ENCODE results near the gene SLC13A5. TPM values are rescaled to one million over a fixed set of nuclear protein-coding genes. Genes with fewer than 3 reads are reported as not detected.

The SLC13A5 gene
- total RNA-seq, 1 donor from 2014 or later: not detected

DNA sequence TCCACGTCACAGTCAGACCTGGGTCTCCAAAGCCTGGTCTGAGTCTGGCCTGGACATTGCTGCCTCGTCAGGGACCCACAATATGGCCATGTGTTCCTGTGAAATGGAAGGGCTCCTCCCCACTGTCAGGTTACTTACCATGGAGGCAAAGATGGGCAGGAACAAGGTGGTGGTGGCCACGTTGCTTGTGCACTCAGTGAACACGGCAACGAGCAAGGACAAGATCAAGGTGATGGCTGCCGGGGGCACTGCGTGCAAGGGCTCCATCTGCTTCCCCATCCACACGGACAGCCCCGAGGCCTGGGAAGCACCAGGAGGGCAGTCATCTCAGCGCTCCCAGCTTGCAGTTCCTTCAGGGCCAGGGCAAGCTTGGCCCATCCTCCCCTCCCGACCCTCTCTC, 22.5 kb downstream of the SLC13A5 start:
- DNase-seq (ENCODE audit: low spot score): no peak
- Mint-ChIP-seq H3K36me3 (ENCODE audit: low read depth) (no peaks in the 10 kb centered on the region), H3K9me3 (no peaks in the 10 kb centered on the region), H3K4me3 (ENCODE audit: low read depth) (no peak overlapping the region), H3K4me1 (ENCODE audit: low read depth) (no peaks in the 10 kb centered on the region), H3K27ac (no peak overlapping the region), H3K27me3 (ENCODE audit: low read depth) (peaks cover 16% of the 10 kb centered on the region)
- intact Hi-C loops (cut with micrococcal nuclease): no loop called here

DNA sequence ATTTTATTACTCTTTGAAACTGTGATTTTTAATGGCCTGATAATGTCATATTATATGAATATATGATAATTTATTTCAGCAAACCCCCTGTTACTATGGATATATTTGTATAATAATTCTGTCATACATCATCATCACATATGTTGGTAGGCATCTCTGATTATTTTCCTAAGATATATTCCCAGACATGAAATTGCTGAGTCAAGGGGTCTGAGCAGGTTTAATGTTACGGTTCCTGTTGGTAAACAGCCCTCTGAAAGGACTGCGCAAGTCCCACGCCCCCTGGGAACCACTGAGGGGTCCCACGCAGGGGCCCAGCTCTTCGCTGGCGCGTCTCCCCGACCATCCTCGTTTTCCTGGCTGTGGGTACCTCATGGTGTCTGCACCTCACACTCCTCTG, 24.2 kb downstream of the SLC13A5 start:
- H3K4me3 Mint-ChIP-seq (ENCODE audit: low read depth): no peak overlapping the region
- no peaks in the 10 kb centered on the region for H3K9me3 Mint-ChIP-seq
- no peak for DNase-seq (ENCODE audit: low spot score)
- H3K27ac Mint-ChIP-seq: no peak overlapping the region
- peaks cover 8% of the 10 kb centered on the region for H3K27me3 Mint-ChIP-seq (ENCODE audit: low read depth)
- H3K36me3 Mint-ChIP-seq (ENCODE audit: low read depth): no peaks in the 10 kb centered on the region
- H3K4me1 Mint-ChIP-seq (ENCODE audit: low read depth): no peaks in the 10 kb centered on the region
- intact Hi-C loops (cut with micrococcal nuclease): no loop called here

- Mint-ChIP-seq H3K4me3 (ENCODE audit: low read depth) (no peak overlapping the region), H3K4me1 (ENCODE audit: low read depth) (no peaks in the 10 kb centered on the region), H3K27ac (no peak overlapping the region), H3K27me3 (ENCODE audit: low read depth) (peaks cover 17% of the 10 kb centered on the region), H3K9me3 (no peaks in the 10 kb centered on the region), H3K36me3 (ENCODE audit: low read depth) (no peaks in the 10 kb centered on the region)
- DNase-seq (ENCODE audit: low spot score): no peak
- intact Hi-C loops (cut with micrococcal nuclease): no loop called here
These were observed 27.1 kb downstream of the SLC13A5 start for GRCh38 chr17:6686026-6686425.

DNA sequence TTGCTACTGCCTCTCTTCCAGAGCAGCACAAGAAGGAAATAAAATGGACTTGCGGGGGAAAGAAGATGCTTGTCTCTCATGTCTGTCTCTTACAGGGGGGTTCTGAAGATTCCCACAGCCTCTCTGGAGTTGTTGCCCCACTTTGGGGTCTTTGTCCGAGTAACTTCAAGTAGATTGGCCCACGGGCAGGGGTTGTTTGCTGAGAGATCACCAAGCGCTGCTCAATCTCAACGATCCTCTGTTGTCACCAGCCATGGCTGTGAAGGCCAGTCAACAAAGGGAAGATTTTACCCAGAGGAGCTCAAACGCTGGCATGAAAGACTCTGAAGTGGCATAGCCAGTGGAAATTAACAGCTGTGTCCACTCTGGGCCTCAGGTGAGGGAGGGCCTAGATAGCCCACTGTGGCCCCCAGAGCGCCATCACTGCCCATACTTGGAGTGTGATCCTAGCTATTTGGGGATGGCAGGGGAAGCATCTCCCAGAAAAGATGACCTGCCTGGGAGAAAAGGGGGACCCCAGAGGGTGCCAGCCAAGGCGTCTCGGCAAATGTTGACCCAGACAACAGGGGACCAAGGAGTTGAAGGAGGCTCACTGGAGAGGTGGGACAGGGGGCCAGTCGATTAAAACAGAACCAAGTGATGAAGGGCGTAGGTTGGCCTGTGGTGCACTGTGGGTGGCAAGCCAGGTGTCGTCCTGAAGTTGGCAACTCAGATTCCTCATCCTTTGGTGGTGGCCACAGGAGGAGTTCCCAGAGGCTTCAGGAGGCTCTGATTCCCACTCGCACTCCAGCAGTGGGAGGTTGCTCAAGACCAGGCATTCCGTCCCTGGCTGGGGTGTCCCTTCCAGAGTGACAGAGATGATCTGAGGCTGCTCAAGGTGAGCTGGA, 28.0 kb downstream of the SLC13A5 start:
- no peaks in the 10 kb centered on the region for H3K4me1 Mint-ChIP-seq (ENCODE audit: low read depth)
- H3K4me3 Mint-ChIP-seq (ENCODE audit: low read depth): no peak overlapping the region
- H3K36me3 Mint-ChIP-seq (ENCODE audit: low read depth): no peaks in the 10 kb centered on the region
- no peaks in the 10 kb centered on the region for H3K9me3 Mint-ChIP-seq
- intact Hi-C loops (cut with micrococcal nuclease): no loop called here
- H3K27ac Mint-ChIP-seq: no peak overlapping the region
- H3K27me3 Mint-ChIP-seq (ENCODE audit: low read depth): peaks cover 19% of the 10 kb centered on the region
- no peak for DNase-seq (ENCODE audit: low spot score)

DNA sequence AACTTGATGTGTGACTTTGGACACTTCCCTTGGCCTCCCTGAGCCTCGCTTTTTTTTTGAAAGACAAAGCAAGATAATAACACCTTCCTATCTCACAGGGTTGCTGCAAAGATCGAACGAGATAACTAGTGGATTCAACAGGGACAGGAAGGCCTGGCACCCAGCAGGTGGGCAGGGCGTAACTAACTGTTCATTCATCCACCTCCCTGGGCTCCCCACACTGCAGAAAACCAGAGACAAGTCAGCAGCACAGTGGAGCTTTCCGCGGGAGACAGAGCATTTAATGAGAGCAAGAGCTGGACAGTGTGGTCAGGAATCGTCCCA, 28.7 kb downstream of the SLC13A5 start:
- H3K27ac Mint-ChIP-seq: no peak overlapping the region
- no peaks in the 10 kb centered on the region for H3K36me3 Mint-ChIP-seq (ENCODE audit: low read depth)
- H3K4me3 Mint-ChIP-seq (ENCODE audit: low read depth): no peak overlapping the region
- no peaks in the 10 kb centered on the region for H3K4me1 Mint-ChIP-seq (ENCODE audit: low read depth)
- intact Hi-C loops (cut with micrococcal nuclease): no loop called here
- DNase-seq (ENCODE audit: low spot score): no peak
- peaks cover 19% of the 10 kb centered on the region for H3K27me3 Mint-ChIP-seq (ENCODE audit: low read depth)
- H3K9me3 Mint-ChIP-seq: no peaks in the 10 kb centered on the region

DNA sequence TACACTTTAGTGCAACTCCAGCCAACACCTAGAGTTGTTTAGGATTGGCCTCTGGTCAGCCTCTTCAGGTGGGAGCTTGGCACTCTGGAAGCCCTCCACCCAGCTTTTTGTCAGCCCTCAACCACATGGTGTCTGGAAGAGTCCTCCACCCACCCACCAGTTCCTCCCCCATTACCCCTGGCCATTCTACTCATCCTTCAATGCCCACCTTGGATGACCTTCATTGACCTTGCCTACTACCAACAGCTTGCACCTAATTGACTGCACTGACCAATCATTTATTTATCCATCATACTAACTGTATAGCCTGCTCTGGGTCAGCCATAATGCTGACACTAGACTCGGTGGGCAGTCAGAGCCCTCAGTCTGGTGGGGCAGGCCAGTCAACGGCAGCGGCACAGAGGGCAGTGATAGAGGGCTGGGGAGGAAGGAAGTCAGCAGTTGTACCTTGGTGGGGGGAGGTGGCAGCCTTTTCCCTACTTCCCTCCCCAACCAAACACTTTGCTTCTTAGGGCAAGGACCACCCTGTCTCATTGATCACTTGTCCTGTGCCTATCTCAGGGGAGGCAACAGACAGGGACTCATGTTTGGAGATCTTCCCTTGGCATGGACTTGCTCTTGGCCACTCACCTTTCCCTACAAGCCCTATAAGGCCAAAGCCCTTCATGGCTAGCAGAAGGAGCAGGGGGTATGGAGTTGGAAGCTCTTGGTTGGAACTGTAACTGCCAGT, 29.3 kb downstream of the SLC13A5 start:
- DNase-seq (ENCODE audit: low spot score): no peak
- Mint-ChIP-seq H3K4me1 (ENCODE audit: low read depth) (no peaks in the 10 kb centered on the region), H3K9me3 (no peaks in the 10 kb centered on the region), H3K4me3 (ENCODE audit: low read depth) (no peak overlapping the region), H3K36me3 (ENCODE audit: low read depth) (no peaks in the 10 kb centered on the region), H3K27ac (no peak overlapping the region), H3K27me3 (ENCODE audit: low read depth) (peaks cover 20% of the 10 kb centered on the region)
- intact Hi-C loops (cut with micrococcal nuclease): no loop called here

DNA sequence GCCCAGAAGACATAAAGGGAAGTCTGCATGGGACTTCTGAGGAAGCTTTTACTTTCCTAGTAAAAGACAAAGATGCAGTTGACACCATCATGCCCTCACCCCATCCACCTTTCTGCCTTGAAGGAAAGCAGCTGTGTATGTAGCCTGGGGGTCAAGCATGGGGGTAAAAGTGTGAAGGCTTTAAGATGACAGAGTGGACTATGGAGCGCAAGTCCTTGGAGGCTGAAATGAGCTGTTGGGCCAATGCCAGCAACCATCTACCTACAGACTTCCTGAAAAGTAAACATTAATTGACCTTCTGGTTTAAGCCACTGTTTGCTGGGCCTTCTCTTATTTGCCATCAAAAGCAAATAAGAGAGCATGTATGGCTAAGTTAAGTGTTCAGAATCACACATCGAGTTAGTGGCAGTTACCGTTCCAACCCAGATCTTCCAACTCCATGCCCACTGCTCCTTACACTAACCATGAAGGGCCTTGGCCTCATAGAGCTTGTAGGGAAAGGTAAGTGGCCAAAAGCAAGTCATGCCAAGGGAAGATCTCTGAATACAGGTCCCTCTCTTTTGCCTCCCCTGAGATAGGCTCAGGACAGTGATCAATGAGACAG, 30.0 kb downstream of the SLC13A5 start:
- intact Hi-C loops (cut with micrococcal nuclease): no loop called here
- Mint-ChIP-seq H3K4me1 (ENCODE audit: low read depth) (no peaks in the 10 kb centered on the region), H3K9me3 (no peaks in the 10 kb centered on the region), H3K27me3 (ENCODE audit: low read depth) (peaks cover 27% of the 10 kb centered on the region), H3K36me3 (ENCODE audit: low read depth) (no peaks in the 10 kb centered on the region), H3K27ac (no peak overlapping the region), H3K4me3 (ENCODE audit: low read depth) (no peak overlapping the region)
- no peak for DNase-seq (ENCODE audit: low spot score)

DNA sequence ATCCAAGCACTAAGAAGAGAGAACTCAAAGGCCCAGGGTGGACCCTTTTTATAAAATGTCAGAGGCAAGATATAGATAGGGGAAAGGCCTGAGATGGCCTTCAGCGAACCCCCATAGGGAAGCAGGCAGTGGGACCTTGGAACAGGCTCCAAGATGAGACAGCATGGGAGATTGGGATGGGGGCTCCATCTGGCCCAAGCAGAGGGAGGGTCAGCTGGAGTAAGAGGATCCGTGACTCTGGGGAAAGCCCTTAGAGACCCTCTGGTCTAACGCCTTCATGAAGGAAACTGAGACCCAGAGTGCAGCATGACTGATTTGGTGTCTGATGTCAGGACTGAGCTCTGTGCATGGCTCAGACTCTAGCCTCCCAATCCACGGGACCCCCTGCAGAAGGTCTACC, 30.8 kb downstream of the SLC13A5 start:
- H3K36me3 Mint-ChIP-seq (ENCODE audit: low read depth): no peaks in the 10 kb centered on the region
- no peak for DNase-seq (ENCODE audit: low spot score)
- peaks cover 29% of the 10 kb centered on the region for H3K27me3 Mint-ChIP-seq (ENCODE audit: low read depth)
- H3K4me3 Mint-ChIP-seq (ENCODE audit: low read depth): no peak overlapping the region
- H3K27ac Mint-ChIP-seq: no peak overlapping the region
- intact Hi-C loops (cut with micrococcal nuclease): no loop called here
- H3K9me3 Mint-ChIP-seq: no peaks in the 10 kb centered on the region
- peaks cover under 1% of the 10 kb centered on the region for H3K4me1 Mint-ChIP-seq (ENCODE audit: low read depth)

DNA sequence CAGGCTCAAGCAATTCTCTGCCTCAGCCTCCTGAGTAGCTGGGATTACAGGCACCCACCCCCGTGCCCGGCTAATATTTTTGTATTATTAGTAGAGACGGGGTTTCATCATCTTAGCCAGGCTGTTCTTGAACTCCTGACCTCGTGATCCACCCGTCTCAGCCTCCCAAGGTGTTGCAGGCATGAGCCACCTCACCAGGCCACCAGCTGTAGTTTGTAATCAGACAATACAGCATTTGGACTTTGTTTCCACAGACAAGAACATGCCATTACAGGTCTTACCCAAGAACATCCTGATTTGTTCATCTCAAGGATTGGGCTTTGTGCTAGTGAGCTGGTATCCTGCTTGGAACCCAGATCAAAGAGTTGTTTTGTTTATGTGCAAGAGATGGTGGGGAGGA, 31.5 kb downstream of the SLC13A5 start:
- H3K4me3 Mint-ChIP-seq (ENCODE audit: low read depth): no peak overlapping the region
- H3K36me3 Mint-ChIP-seq (ENCODE audit: low read depth): no peaks in the 10 kb centered on the region
- DNase-seq (ENCODE audit: low spot score): no peak
- intact Hi-C loops (cut with micrococcal nuclease): no loop called here
- H3K27me3 Mint-ChIP-seq (ENCODE audit: low read depth): peaks cover 29% of the 10 kb centered on the region
- H3K9me3 Mint-ChIP-seq: no peaks in the 10 kb centered on the region
- peaks cover 3% of the 10 kb centered on the region for H3K4me1 Mint-ChIP-seq (ENCODE audit: low read depth)
- no peak overlapping the region for H3K27ac Mint-ChIP-seq

GRCh38 chr17:6681176-6681575, 32.0 kb downstream of the SLC13A5 start:
- DNase-seq (ENCODE audit: low spot score): no peak
- no peak overlapping the region for H3K27ac Mint-ChIP-seq
- H3K4me3 Mint-ChIP-seq (ENCODE audit: low read depth): no peak overlapping the region
- peaks cover 29% of the 10 kb centered on the region for H3K27me3 Mint-ChIP-seq (ENCODE audit: low read depth)
- H3K36me3 Mint-ChIP-seq (ENCODE audit: low read depth): no peaks in the 10 kb centered on the region
- H3K9me3 Mint-ChIP-seq: no peaks in the 10 kb centered on the region
- intact Hi-C loops (cut with micrococcal nuclease): no loop called here
- H3K4me1 Mint-ChIP-seq (ENCODE audit: low read depth): peaks cover 3% of the 10 kb centered on the region

DNA sequence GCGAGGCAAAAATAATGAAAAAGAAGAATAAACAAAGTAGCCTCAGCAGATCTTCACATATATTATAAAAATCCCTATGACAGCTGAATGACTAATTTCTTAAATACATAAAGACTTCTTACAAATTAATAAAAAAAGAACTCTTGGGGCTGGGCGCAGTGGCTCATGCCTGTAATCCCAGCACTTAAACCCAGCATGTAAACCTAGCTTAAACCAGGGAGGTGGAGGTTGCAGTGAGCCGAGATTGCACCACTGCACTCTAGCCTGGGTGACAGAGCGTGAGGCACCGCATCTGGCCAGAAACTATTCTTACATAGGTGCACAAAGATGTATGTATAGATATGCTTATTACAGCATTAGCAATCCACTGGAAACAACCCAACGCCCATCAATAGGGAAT, 33.9 kb downstream of the SLC13A5 start:
- H3K4me1 Mint-ChIP-seq (ENCODE audit: low read depth): peaks cover 3% of the 10 kb centered on the region
- H3K9me3 Mint-ChIP-seq: no peaks in the 10 kb centered on the region
- no peak overlapping the region for H3K4me3 Mint-ChIP-seq (ENCODE audit: low read depth)
- intact Hi-C loops (cut with micrococcal nuclease): no loop called here
- H3K27me3 Mint-ChIP-seq (ENCODE audit: low read depth): peaks cover 35% of the 10 kb centered on the region
- DNase-seq (ENCODE audit: low spot score): no peak
- H3K27ac Mint-ChIP-seq: no peak overlapping the region
- no peaks in the 10 kb centered on the region for H3K36me3 Mint-ChIP-seq (ENCODE audit: low read depth)

DNA sequence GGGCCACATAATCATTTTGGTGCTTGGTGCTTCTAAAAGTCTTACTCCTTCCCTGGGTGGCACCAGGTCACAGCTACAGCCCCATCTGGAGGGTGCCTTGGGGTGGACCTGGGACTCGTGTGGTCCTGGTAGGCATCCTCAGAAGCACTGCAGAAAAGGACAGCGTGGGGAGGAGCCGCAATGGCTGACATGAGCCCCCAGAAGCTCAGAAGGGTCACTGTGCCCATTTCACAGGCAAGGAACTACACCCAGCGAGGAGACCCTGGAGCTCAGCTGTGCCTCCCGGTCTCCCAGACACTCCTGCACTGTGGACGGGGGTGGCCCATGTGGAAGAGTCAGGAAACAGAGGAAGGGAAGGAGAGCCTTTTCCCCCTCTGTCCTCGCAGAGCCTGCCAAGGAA, 35.2 kb downstream of the SLC13A5 start:
- H3K27ac Mint-ChIP-seq: no peak overlapping the region
- H3K4me1 Mint-ChIP-seq (ENCODE audit: low read depth): peaks cover 3% of the 10 kb centered on the region
- H3K4me3 Mint-ChIP-seq (ENCODE audit: low read depth): no peak overlapping the region
- no peaks in the 10 kb centered on the region for H3K9me3 Mint-ChIP-seq
- DNase-seq (ENCODE audit: low spot score): no peak
- H3K36me3 Mint-ChIP-seq (ENCODE audit: low read depth): no peaks in the 10 kb centered on the region
- H3K27me3 Mint-ChIP-seq (ENCODE audit: low read depth): peaks cover 35% of the 10 kb centered on the region
- intact Hi-C loops (cut with micrococcal nuclease): no loop called here

- no peak overlapping the region for H3K4me3 Mint-ChIP-seq (ENCODE audit: low read depth)
- intact Hi-C loops (cut with micrococcal nuclease): no loop called here
- no peak for DNase-seq (ENCODE audit: low spot score)
- H3K4me1 Mint-ChIP-seq (ENCODE audit: low read depth): peaks cover 3% of the 10 kb centered on the region
- H3K27me3 Mint-ChIP-seq (ENCODE audit: low read depth): peaks cover 32% of the 10 kb centered on the region
- no peaks in the 10 kb centered on the region for H3K36me3 Mint-ChIP-seq (ENCODE audit: low read depth)
- no peaks in the 10 kb centered on the region for H3K9me3 Mint-ChIP-seq
- H3K27ac Mint-ChIP-seq: no peak overlapping the region
These were observed 35.9 kb downstream of the SLC13A5 start for GRCh38 chr17:6677158-6677831.
